Astrocyte (in vitro differentiated cells and primary cell): ENCODE measurements around the gene DMAP1. TPM values are rescaled to one million over a fixed set of nuclear protein-coding genes. Genes with fewer than 3 reads are reported as not detected.

Experiments
- DNase-seq: peaks from one replicate; pipeline ENCODE4 v3.0.0-alpha.2; 2010; ENCODE audit warnings: low read depth
- FAIRE-seq: peaks from 2 replicates; lab custom pipeline; 2011; peaks lifted over from hg19 to GRCh38; lab: Jason Lieb, UNC
- H2AFZ ChIP-seq: 2 replicates; pipeline ENCODE4 v1.6.0; 2012; ENCODE audit warnings: low read depth, low read length, inconsistent platforms
- H3K27ac ChIP-seq: 2 replicates; pipeline ENCODE4 v1.5.1; 2011; ENCODE audit warnings: low read depth, low read length, inconsistent platforms
- H3K27me3 ChIP-seq: 2 replicates; pipeline ENCODE4 v1.6.0; 2011; ENCODE audit warnings: low read length, inconsistent platforms; ENCODE audit not compliant: insufficient read depth
- H3K36me3 ChIP-seq: 2 replicates; pipeline ENCODE4 v1.5.1; 2011; ENCODE audit warnings: low read length, inconsistent platforms; ENCODE audit not compliant: insufficient read depth
- H3K4me1 ChIP-seq: 2 replicates; pipeline ENCODE4 v1.5.1; 2011; ENCODE audit warnings: low read length, inconsistent platforms; ENCODE audit not compliant: insufficient read depth
- H3K4me2 ChIP-seq: 2 replicates; pipeline ENCODE4 v1.6.0; 2012; ENCODE audit warnings: low read length, inconsistent platforms
- H3K4me3 ChIP-seq: 2 replicates; pipeline ENCODE4 v1.5.1; 2011; ENCODE audit warnings: low read depth, mild to moderate bottlenecking, low read length, inconsistent platforms; ENCODE audit not compliant: insufficient read depth
- H3K79me2 ChIP-seq: 2 replicates; pipeline ENCODE4 v1.6.0; 2012; ENCODE audit warnings: mild to moderate bottlenecking, low read length, inconsistent platforms; ENCODE audit not compliant: insufficient read depth
- H3K9ac ChIP-seq: 2 replicates; pipeline ENCODE4 v1.6.0; 2012; ENCODE audit warnings: mild to moderate bottlenecking, low read length, inconsistent platforms
- H3K9me3 ChIP-seq: 2 replicates; pipeline ENCODE4 v1.5.1; 2012; ENCODE audit warnings: low read depth, mild to moderate bottlenecking, low read length, inconsistent platforms; ENCODE audit not compliant: insufficient read depth
- H4K20me1 ChIP-seq: 2 replicates; pipeline ENCODE4 v1.6.0; 2012; ENCODE audit warnings: low read length, inconsistent platforms; ENCODE audit not compliant: insufficient read depth
- H3K27ac Mint-ChIP-seq: one replicate; pipeline ENCODE4 v1.8.0; 2021; ENCODE audit warnings: mild to moderate bottlenecking, mixed read lengths; ENCODE audit not compliant: unreplicated experiment
- H3K27me3 Mint-ChIP-seq: one replicate; pipeline ENCODE4 v1.8.0; 2021; ENCODE audit warnings: low read depth, mixed read lengths; ENCODE audit not compliant: unreplicated experiment
- H3K36me3 Mint-ChIP-seq: one replicate; pipeline ENCODE4 v1.8.0; 2021; ENCODE audit warnings: low read depth, mixed read lengths; ENCODE audit not compliant: unreplicated experiment
- H3K4me1 Mint-ChIP-seq: one replicate; pipeline ENCODE4 v1.8.0; 2021; ENCODE audit warnings: low read depth, mixed read lengths; ENCODE audit not compliant: unreplicated experiment
- H3K4me3 Mint-ChIP-seq: one replicate; pipeline ENCODE4 v1.8.0; 2021; ENCODE audit warnings: mild to moderate bottlenecking, moderate library complexity, mixed read lengths; ENCODE audit not compliant: unreplicated experiment
- H3K9me3 Mint-ChIP-seq: one replicate; pipeline ENCODE4 v1.8.0; 2021; ENCODE audit warnings: mild to moderate bottlenecking, mixed read lengths; ENCODE audit not compliant: unreplicated experiment
- CTCF ChIP-seq: IDR thresholded peaks from 2 replicates; pipeline ENCODE4 v1.5.1; 2011; ENCODE audit warnings: low read depth, mild to moderate bottlenecking, inconsistent platforms, low read length, moderate library complexity; ENCODE audit not compliant: insufficient read depth
- EZH2 ChIP-seq: IDR thresholded peaks from 2 replicates; pipeline ENCODE4 v1.6.1; 2012; ENCODE audit warnings: mild to moderate bottlenecking, low read length, inconsistent platforms; ENCODE audit not compliant: insufficient read depth
- total RNA-seq: library from RNA; stranded (reverse); gene quantifications from 2 replicates; pipeline ENCODE4 v1.2.1, GENCODE V29; 2021

The DMAP1 gene
- total RNA-seq, 1 donor from 2014 or later: 33.8 TPM

- FAIRE-seq: no peak
Measured at GRCh38 chr1:44264451-44264771, 51.1 kb downstream of the DMAP1 start.

GRCh38 chr1:44265656-44266358 is 52.5 kb downstream of the DMAP1 start:
- Histone ChIP-seq H3K27ac (no peak overlapping the region), H3K4me3 (no peak overlapping the region), H4K20me1 (peaks cover 63% of the 10 kb centered on the region), H3K79me2 (no peaks in the 10 kb centered on the region), H3K27me3 (no peaks in the 10 kb centered on the region), H2AFZ (no peak overlapping the region), H3K36me3 (no peaks in the 10 kb centered on the region), H3K9ac (no peak overlapping the region), H3K9me3 (no peaks in the 10 kb centered on the region), H3K4me2 (no peak overlapping the region), H3K4me1 (no peaks in the 10 kb centered on the region)
- DNase-seq (no peak), FAIRE-seq (no peak)
- Mint-ChIP-seq H3K9me3 (no peaks in the 10 kb centered on the region), H3K4me3 (no peak overlapping the region), H3K27ac (no peak overlapping the region), H3K27me3 (no peaks in the 10 kb centered on the region), H3K36me3 (peaks cover 34% of the 10 kb centered on the region), H3K4me1 (peaks cover 2% of the 10 kb centered on the region)
- TF ChIP-seq CTCF (no peak), EZH2 (no peak)

More at GRCh38 chr1:44264451-44264771, 51.1 kb downstream of the DMAP1 start:
- no peak overlapping the region for H3K9ac ChIP-seq
- DNase-seq: no peak
- H3K27me3 ChIP-seq: no peaks in the 10 kb centered on the region
- no peak for TF ChIP-seq CTCF
- TF ChIP-seq EZH2: no peak
- no peak overlapping the region for H2AFZ ChIP-seq
- H3K4me3 Mint-ChIP-seq: no peak overlapping the region
- H3K9me3 ChIP-seq: no peaks in the 10 kb centered on the region
- H3K79me2 ChIP-seq: no peaks in the 10 kb centered on the region
- H3K36me3 Mint-ChIP-seq: peaks cover 32% of the 10 kb centered on the region
- H4K20me1 ChIP-seq: peaks cover 63% of the 10 kb centered on the region
- no peak overlapping the region for H3K27ac Mint-ChIP-seq
- H3K36me3 ChIP-seq: no peaks in the 10 kb centered on the region
- H3K4me1 ChIP-seq: no peaks in the 10 kb centered on the region
- H3K9me3 Mint-ChIP-seq: no peaks in the 10 kb centered on the region
- H3K4me2 ChIP-seq: no peak overlapping the region
- H3K27ac ChIP-seq: no peak overlapping the region
- H3K4me1 Mint-ChIP-seq: peaks cover 2% of the 10 kb centered on the region
- no peaks in the 10 kb centered on the region for H3K27me3 Mint-ChIP-seq
- no peak overlapping the region for H3K4me3 ChIP-seq
